GM12878 (cell line): ENCODE measurements around the gene AKAP9. TPM values are rescaled to one million over a fixed set of nuclear protein-coding genes. Genes with fewer than 3 reads are reported as not detected.

ENCODE experiments used
- ATAC-seq: fragments of 200-7000 bp; cut with Tn5 transposase; 3 replicates; pipeline ENCODE4 v1.9.1; 2020; ENCODE audit warnings: mild to moderate bottlenecking, moderate library complexity
- BruUV-seq: library from RNA; stranded (reverse); fragments of 400-500 nt; replicated peaks from 2 replicates; lab custom pipeline; 2021; lab: Mats Ljungman, UMichigan
- CTCF ChIA-PET: fragments of 300-600 bp; sonication (Branson Sonifier 250); formaldehyde crosslinking; extraction: SDS; loops from one replicate; lab custom pipeline; 2021; ENCODE audit warnings: inconsistent platforms; lab: Yijun Ruan, JAX
- POLR2A ChIA-PET: fragments of 350-600 bp; formaldehyde crosslinking; extraction: SDS; loops from one replicate; lab custom pipeline; 2021; ENCODE audit warnings: inconsistent platforms; lab: Charles Lee
- RAD21 ChIA-PET: fragments of 300-600 bp; sonication (Branson Sonifier 250); formaldehyde crosslinking; loops from one replicate; lab custom pipeline; 2023; ENCODE audit warnings: antibody characterized with exemption; ENCODE audit not compliant: unreplicated experiment; lab: Charles Lee
- SMC1A ChIA-PET: fragments of 300-600 bp; sonication (Branson Sonifier 250); formaldehyde crosslinking; loops from one replicate; lab custom pipeline; 2023; ENCODE audit not compliant: unreplicated experiment, uncharacterized antibody; lab: Charles Lee
- DNase-seq: peaks from one replicate; pipeline ENCODE4 v3.0.0-alpha.2; 2011; ENCODE audit warnings: low read depth, low spot score
- FAIRE-seq: peaks from 3 replicates; lab custom pipeline; 2011; peaks lifted over from hg19 to GRCh38; lab: Jason Lieb, UNC
- H2AFZ ChIP-seq: 2 replicates; pipeline ENCODE4 v1.6.0; 2011; ENCODE audit warnings: low read depth, low read length, control low read depth; ENCODE audit not compliant: control insufficient read depth
- H3K27ac ChIP-seq: 2 replicates; pipeline ENCODE4 v1.5.1; 2011; ENCODE audit warnings: control low read depth; ENCODE audit not compliant: control insufficient read depth, insufficient read depth
- H3K27me3 ChIP-seq, 2 experiments: replicated peaks in 1 of 2; 2 replicates each; pipeline versions ENCODE4 v1.6.0 to v1.6.1; 2011; ENCODE audit warnings: low read length in 1 of 2; ENCODE audit not compliant: control insufficient read depth in 2 of 2, insufficient read depth in 2 of 2
- H3K36me3 ChIP-seq, 2 experiments: 2 replicates each; pipeline ENCODE4 v1.5.1; 2011; ENCODE audit warnings: low read length in 1 of 2; ENCODE audit not compliant: control insufficient read depth in 2 of 2, insufficient read depth in 2 of 2
- H3K4me1 ChIP-seq: 2 replicates; pipeline ENCODE4 v1.6.1; 2011; ENCODE audit warnings: mild to moderate bottlenecking, low read length, moderate library complexity, mixed read lengths; ENCODE audit not compliant: control insufficient read depth, insufficient read depth
- H3K4me2 ChIP-seq: 2 replicates; pipeline ENCODE4 v1.6.0; 2011; ENCODE audit warnings: control low read depth; ENCODE audit not compliant: control insufficient read depth, insufficient read depth
- H3K4me3 ChIP-seq: fragments of 200-600 bp; sonication (generic); 2 replicates; pipeline ENCODE4 v1.5.1; 2016
- H3K79me2 ChIP-seq: 2 replicates; pipeline ENCODE4 v1.6.0; 2011; ENCODE audit warnings: low read length; ENCODE audit not compliant: control insufficient read depth, insufficient read depth
- H3K9ac ChIP-seq: 2 replicates; pipeline ENCODE4 v1.8.0; 2011; ENCODE audit warnings: low read length, control low read depth, mixed read lengths; ENCODE audit not compliant: control insufficient read depth, insufficient read depth
- H3K9me3 ChIP-seq: replicated peaks from 3 replicates; pipeline ENCODE4 v1.5.1; 2011; ENCODE audit warnings: mild to moderate bottlenecking, low read length; ENCODE audit not compliant: control insufficient read depth, insufficient read depth
- H4K20me1 ChIP-seq: 2 replicates; pipeline ENCODE4 v1.6.0; 2011; ENCODE audit not compliant: control insufficient read depth, insufficient read depth
- ATF7 ChIP-seq: fragments of 450-650 bp; IDR thresholded peaks from 2 replicates; pipeline ENCODE4 v1.6.1; 2016; ENCODE audit warnings: low read depth, mild to moderate bottlenecking
- BHLHE40 ChIP-seq, 2 experiments: fragments of 450-650 bp in 1 of 2; IDR thresholded peaks; 2 replicates each; pipeline ENCODE4 v1.6.1; 2011 to 2017; ENCODE audit warnings: low read depth in 2 of 2, borderline replicate concordance in 1 of 2, improper control_type of control experiment in 1 of 2, low read length in 1 of 2, mild to moderate bottlenecking in 1 of 2
- ESRRA ChIP-seq: IDR thresholded peaks from 2 replicates; pipeline ENCODE4 v1.6.1; 2012; ENCODE audit warnings: mild to moderate bottlenecking, low read length, improper control_type of control experiment
- GATAD2B ChIP-seq: fragments of 450-650 bp; conservative IDR thresholded peaks from 2 replicates; pipeline ENCODE4 v1.6.1; 2017; ENCODE audit warnings: low read depth, mild to moderate bottlenecking, moderate library complexity
- IRF4 ChIP-seq: IDR thresholded peaks from 2 replicates; pipeline ENCODE4 v1.6.1; 2011; ENCODE audit warnings: low read depth, low read length
- IRF5 ChIP-seq: fragments of 450-650 bp; IDR thresholded peaks from 2 replicates; pipeline ENCODE4 v1.6.1; 2017; ENCODE audit warnings: borderline replicate concordance
- JUNB ChIP-seq: IDR thresholded peaks from 2 replicates; pipeline ENCODE4 v1.6.1; 2016; ENCODE audit warnings: antibody characterized with exemption, mild to moderate bottlenecking
- KDM1A ChIP-seq: fragments of 200-600 bp; sonication (generic); IDR thresholded peaks from 2 replicates; pipeline ENCODE4 v1.6.1; 2016; ENCODE audit warnings: borderline replicate concordance
- MEF2B ChIP-seq: fragments of 450-650 bp; IDR thresholded peaks from 2 replicates; pipeline ENCODE4 v1.6.1; 2018; ENCODE audit warnings: mild to moderate bottlenecking, moderate library complexity; ENCODE audit not compliant: partially characterized antibody, poor library complexity, severe bottlenecking
- MXI1 ChIP-seq: fragments of 150-350 bp; IDR thresholded peaks from 2 replicates; pipeline ENCODE4 v1.6.1; 2011; ENCODE audit warnings: low read depth, mild to moderate bottlenecking, inconsistent platforms, low read length, improper control_type of control experiment
- PKNOX1 ChIP-seq: fragments of 450-650 bp; IDR thresholded peaks from 2 replicates; pipeline ENCODE4 v1.6.1; 2016; ENCODE audit warnings: mild to moderate bottlenecking
- POU2F2 ChIP-seq: IDR thresholded peaks from 3 replicates; pipeline ENCODE4 v1.6.1; 2011; ENCODE audit warnings: low read depth, mild to moderate bottlenecking, low read length, borderline replicate concordance
- RB1 ChIP-seq: fragments of 450-650 bp; formaldehyde crosslinking; IDR thresholded peaks from 2 replicates; pipeline ENCODE4 v1.6.1; 2017; ENCODE audit warnings: mild to moderate bottlenecking, borderline replicate concordance
- SMARCA5 ChIP-seq: fragments of 450-650 bp; IDR thresholded peaks from 2 replicates; pipeline ENCODE4 v1.6.1; 2017; ENCODE audit warnings: mild to moderate bottlenecking
- SREBF2 ChIP-seq: IDR thresholded peaks from 2 replicates; pipeline ENCODE4 v1.6.1; 2012; ENCODE audit warnings: mild to moderate bottlenecking, low read length
- TAF1 ChIP-seq: IDR thresholded peaks from 2 replicates; pipeline ENCODE4 v1.6.1; 2011; ENCODE audit warnings: mild to moderate bottlenecking, low read depth, low read length, borderline replicate concordance
- YY1 ChIP-seq: IDR thresholded peaks from 2 replicates; pipeline ENCODE4 v1.6.1; 2011; ENCODE audit warnings: low read depth, mild to moderate bottlenecking, low read length
- ZBTB40 ChIP-seq: fragments of 450-650 bp; IDR thresholded peaks from 2 replicates; pipeline ENCODE4 v1.6.1; 2016; ENCODE audit warnings: mild to moderate bottlenecking, moderate library complexity, borderline replicate concordance
- WGBS: methylation state at CpG from one replicate; pipeline ENCODE4 v1.1.6; 2016; ENCODE audit warnings: low lambda C conversion rate; ENCODE audit not compliant: insufficient replicate concordance, insufficient coverage; ENCODE audit errors: missing lambda C conversion rate; 5-methylcytosine and 5-hydroxymethylcytosine counted together
- in situ Hi-C: fragments of 300-500 bp; cut with MboI; formaldehyde crosslinking; loops from 9 replicates; pipeline ENCODE4 v1.14.3; 2018; ENCODE audit warnings: mixed read lengths
- intact Hi-C: fragments of 100-400 bp; cut with micrococcal nuclease; formaldehyde crosslinking; loops from one replicate; pipeline ENCODE4 v1.14.2; 2022; ENCODE audit not compliant: unreplicated experiment
- polyA plus RNA-seq, 11 experiments: library from polyadenylated mRNA; depleted of rRNA in 4 of 11; unstranded in 6 of 11; stranded (reverse) in 5 of 11; fragments of >200 nt; fragmentation: Nextera tagmentation in 4 of 11; fragmentation: Illumina TruSeq in 1 of 11; extraction: Ambion mirVana in 4 of 11; extraction: Trizol in 1 of 11; gene quantifications; 1 replicate in 1 of 11; 2 replicates in 10 of 11; pipeline versions ENCODE4 v1.2.1 to v1.2.3, GENCODE V29; 2011 to 2016; ENCODE audit warnings: inconsistent platforms in 2 of 11, missing spikeins in 2 of 11, low read depth in 1 of 11
- total RNA-seq, 4 experiments: library from RNA; depleted of rRNA in 3 of 4; stranded (reverse); fragments of >200 nt in 3 of 4; fragmentation: Illumina TruSeq in 1 of 4; extraction: Trizol in 1 of 4; gene quantifications; 2 replicates each; pipeline versions ENCODE4 v1.2.1 to v1.2.3, GENCODE V29; 2013 to 2021

Gene AKAP9
- total and polyA plus RNA-seq, 10 of the 15 experiments (the other 5 are each of a cell fraction or from before 2014, with no cell fraction given), result 21.1 to 62.8 (median 31.6) TPM

GRCh38 chr7:92119213-92119759, 178.6 kb downstream of the AKAP9 start:
- peaks cover 2 to 33% of the 10 kb centered on the region in 2 experiments; a peak in 3 of 4 replicates for H3K36me3 ChIP-seq
- ChIA-PET CTCF (interaction anchor here (1.3 kb wide), 1 partner anchor 14 kb away, joined by 3 read pairs; no protein-coding TSS in a partner anchor), RAD21 (no interaction called here), POLR2A (no interaction called here), SMC1A (interaction anchor here (1.1 to 1.4 kb wide), 3 partner anchors 10 to 28 kb away, joined by 3 to 4 read pairs (median 3); no protein-coding TSS in a partner anchor)
- 100% methylated on average over 1 of the region's 1 CpG for whole genome bisulfite sequencing
- H3K4me3 ChIP-seq, result no peak overlapping the region
- ATAC-seq, result no peak; the same call in 1 of the 3 replicates
- no peak overlapping the region for H3K4me2 ChIP-seq
- FAIRE-seq, result no peak
- no peak overlapping the region for H3K27ac ChIP-seq
- BruUV-seq, result no TSS peak
- no peak for DNase-seq
- H4K20me1 ChIP-seq, result no peaks in the 10 kb centered on the region
- no peaks in the 10 kb centered on the region for H3K27me3 ChIP-seq
- H3K9me3 ChIP-seq, result peaks cover 6% of the 10 kb centered on the region; the same call in 2 of the 3 replicates
- intact Hi-C loops, result no loop called here
- H3K4me1 ChIP-seq, result no peaks in the 10 kb centered on the region
- no peak overlapping the region for H3K9ac ChIP-seq
- in situ Hi-C loops, result no loop called here
- peaks cover 17% of the 10 kb centered on the region for H3K79me2 ChIP-seq
- no peak overlapping the region for H2AFZ ChIP-seq
- TF ChIP-seq TAF1 (no peak), KDM1A (no peak), IRF5 (no peak), BHLHE40 (IDR thresholded peaks at IDR 0.05; ENCODE audit: borderline replicate concordance in 1 of 2, low read depth in 2 of 2, low read length in 1 of 2) (no peak), MEF2B (no peak), POU2F2 (no peak), PKNOX1 (no peak), SREBF2 (no peak), SMARCA5 (no peak), RB1 (no peak), ESRRA (no peak), IRF4 (no peak), JUNB (no peak), MXI1 (no peak), ATF7 (no peak), ZBTB40 (no peak), GATAD2B (no peak), YY1 (no peak)
